Stimulated activated CD4-positive, alpha-beta T cell treated with anti-CD3 and anti-CD28 coated beads, Interleukin-15, amount 100 ng/mL, for 24 hours (primary cell): ENCODE results near the gene HPCAL1.

Experiments
- DNase-seq: peaks from one replicate; pipeline ENCODE4 v3.0.0-alpha.2; 2020

HPCAL1 gene

GRCh38 chr2:10392951-10393639 is 90.4 kb downstream of the HPCAL1 start:
- DNase-seq, result no peak

- no peak for DNase-seq
Measured at GRCh38 chr2:10393640-10393982, 90.9 kb downstream of the HPCAL1 start.

- no peak for DNase-seq
Measured at GRCh38 chr2:10395893-10396292, 93.2 kb downstream of the HPCAL1 start.

- no peak for DNase-seq
Measured at GRCh38 chr2:10396464-10396863, 93.8 kb downstream of the HPCAL1 start.

GRCh38 chr2:10397297-10397875 is 94.7 kb downstream of the HPCAL1 start:
- no peak for DNase-seq

GRCh38 chr2:10397878-10398277 is 95.2 kb downstream of the HPCAL1 start:
- DNase-seq, result no peak

- no peak for DNase-seq
Measured at GRCh38 chr2:10398496-10398895, 95.8 kb downstream of the HPCAL1 start.

- DNase-seq, result no peak
Measured at GRCh38 chr2:10399358-10399757, 96.7 kb downstream of the HPCAL1 start.

GRCh38 chr2:10400002-10400401 is 97.3 kb downstream of the HPCAL1 start:
- DNase-seq, result no peak

- DNase-seq, result peak; percentile 78
Measured at GRCh38 chr2:10400568-10400977, 97.9 kb downstream of the HPCAL1 start.

GRCh38 chr2:10400978-10401951 is 98.6 kb downstream of the HPCAL1 start:
- DNase-seq, result no peak

GRCh38 chr2:10402062-10402585 is 99.4 kb downstream of the HPCAL1 start:
- no peak for DNase-seq

GRCh38 chr2:10402653-10403215 is 100.0 kb downstream of the HPCAL1 start:
- no peak for DNase-seq

- DNase-seq, result no peak
Measured at GRCh38 chr2:10404324-10405143, 101.8 kb downstream of the HPCAL1 start.

- DNase-seq, result no peak
Measured at GRCh38 chr2:10405448-10405847, 102.7 kb downstream of the HPCAL1 start.

- no peak for DNase-seq
Measured at GRCh38 chr2:10406016-10406415, 103.3 kb downstream of the HPCAL1 start.

GRCh38 chr2:10406491-10407188 is 103.9 kb downstream of the HPCAL1 start:
- DNase-seq, result no peak

- no peak for DNase-seq
Measured at GRCh38 chr2:10407432-10407831, 104.7 kb downstream of the HPCAL1 start.

- peak; percentile 84 for DNase-seq
Measured at GRCh38 chr2:10407841-10408648, 105.3 kb downstream of the HPCAL1 start.
